ENCODE results near the gene FOXR1. TPM values are rescaled to one million over a fixed set of nuclear protein-coding genes. Genes with fewer than 3 reads are reported as not detected.
"Not testable (repeated sequence)": the region's sequence is repeated elsewhere in the genome, so short reads cannot be mapped to it uniquely, and the experiment has no call there.

FOXR1 gene
- total RNA-seq, 1 donor from 2014 or later: not detected

DNA sequence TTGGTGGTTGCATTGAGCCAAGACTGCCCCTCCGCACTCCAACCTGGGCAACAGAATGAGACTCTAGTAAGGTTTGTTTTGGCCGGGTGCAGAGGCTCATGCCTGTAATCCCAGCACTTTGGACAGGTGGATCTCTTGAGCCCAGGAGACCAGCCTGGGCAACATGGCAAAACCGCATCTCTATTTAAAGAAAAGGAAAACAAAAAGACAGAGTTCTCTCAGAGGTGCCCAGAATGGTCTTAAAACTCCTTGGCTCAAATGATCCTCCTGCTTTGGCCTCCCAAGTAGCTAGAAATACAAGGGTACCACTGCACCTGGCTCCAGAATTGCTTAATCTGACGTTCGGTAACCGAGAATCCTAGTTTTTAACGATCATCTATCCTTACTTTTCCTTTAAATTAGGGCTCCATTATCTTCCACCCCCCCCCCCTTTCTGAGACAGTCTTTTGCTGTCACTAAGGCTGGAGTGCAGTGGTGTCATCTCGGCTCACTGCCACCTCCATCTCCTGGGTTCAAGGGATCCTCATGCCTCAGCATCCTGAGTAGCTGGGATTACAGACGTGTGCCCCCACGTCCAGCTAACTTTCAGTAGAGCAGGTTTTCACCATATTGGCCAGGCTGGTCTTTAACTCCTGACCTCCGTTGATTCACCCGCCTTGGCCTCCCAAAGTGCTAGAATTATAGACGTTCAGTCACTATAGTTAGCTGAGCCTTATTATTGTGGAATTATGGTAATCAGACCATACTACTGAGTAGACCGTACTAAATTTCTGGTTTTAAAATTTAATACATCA lies 44.9 kb downstream of the FOXR1 start:
- no peaks in the 10 kb centered on the region for H3K9me3 Mint-ChIP-seq (ENCODE audit: unreplicated experiment)
- no peak for FAIRE-seq
- H3K4me2 ChIP-seq (ENCODE audit: low read length): peak overlapping the region; percentile 86
- no peaks in the 10 kb centered on the region for H3K27me3 Mint-ChIP-seq (ENCODE audit: low read depth, unreplicated experiment)
- H3K9ac ChIP-seq (ENCODE audit: low read length): peak overlapping the region; percentile 95
- H3K27me3 ChIP-seq (ENCODE audit: insufficient read depth, low read length): no peaks in the 10 kb centered on the region
- H3K36me3 Mint-ChIP-seq (ENCODE audit: low read depth, unreplicated experiment): peaks cover 12% of the 10 kb centered on the region
- H3K27ac Mint-ChIP-seq (ENCODE audit: unreplicated experiment): no peak overlapping the region
- peaks cover 68% of the 10 kb centered on the region for H3K79me2 ChIP-seq (ENCODE audit: insufficient read depth, low read length)
- H4K20me1 ChIP-seq (ENCODE audit: insufficient read depth, low read length): peaks cover 71% of the 10 kb centered on the region
- H2AFZ ChIP-seq (ENCODE audit: low read depth, low read length): no peak overlapping the region
- DNase-seq (ENCODE audit: low read depth): no peak
- H3K4me3 Mint-ChIP-seq (ENCODE audit: unreplicated experiment): peak overlapping the region; percentile 99
- H3K4me1 Mint-ChIP-seq (ENCODE audit: low read depth, unreplicated experiment): peaks cover 23% of the 10 kb centered on the region
- H3K4me1 ChIP-seq (ENCODE audit: insufficient read depth, low read length): peaks cover 19% of the 10 kb centered on the region
- no peak overlapping the region for H3K27ac ChIP-seq (ENCODE audit: low read depth, low read length)
- TF ChIP-seq EZH2 (IDR thresholded peaks at IDR 0.05; ENCODE audit: insufficient read depth, low read length): no peak
- TF ChIP-seq, protein P1, sequence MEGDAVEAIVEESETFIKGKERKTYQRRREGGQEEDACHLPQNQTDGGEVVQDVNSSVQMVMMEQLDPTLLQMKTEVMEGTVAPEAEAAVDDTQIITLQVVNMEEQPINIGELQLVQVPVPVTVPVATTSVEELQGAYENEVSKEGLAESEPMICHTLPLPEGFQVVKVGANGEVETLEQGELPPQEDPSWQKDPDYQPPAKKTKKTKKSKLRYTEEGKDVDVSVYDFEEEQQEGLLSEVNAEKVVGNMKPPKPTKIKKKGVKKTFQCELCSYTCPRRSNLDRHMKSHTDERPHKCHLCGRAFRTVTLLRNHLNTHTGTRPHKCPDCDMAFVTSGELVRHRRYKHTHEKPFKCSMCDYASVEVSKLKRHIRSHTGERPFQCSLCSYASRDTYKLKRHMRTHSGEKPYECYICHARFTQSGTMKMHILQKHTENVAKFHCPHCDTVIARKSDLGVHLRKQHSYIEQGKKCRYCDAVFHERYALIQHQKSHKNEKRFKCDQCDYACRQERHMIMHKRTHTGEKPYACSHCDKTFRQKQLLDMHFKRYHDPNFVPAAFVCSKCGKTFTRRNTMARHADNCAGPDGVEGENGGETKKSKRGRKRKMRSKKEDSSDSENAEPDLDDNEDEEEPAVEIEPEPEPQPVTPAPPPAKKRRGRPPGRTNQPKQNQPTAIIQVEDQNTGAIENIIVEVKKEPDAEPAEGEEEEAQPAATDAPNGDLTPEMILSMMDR (IDR thresholded peaks at IDR 0.05; ENCODE audit: insufficient read depth, low read depth, low read length): no peak
- H3K4me3 ChIP-seq (ENCODE audit: insufficient read depth, low read depth, low read length): peak overlapping the region; percentile 90
- no peaks in the 10 kb centered on the region for H3K9me3 ChIP-seq (ENCODE audit: insufficient read depth, low read depth, low read length)
- H3K36me3 ChIP-seq (ENCODE audit: insufficient read depth, low read length): peaks cover 38% of the 10 kb centered on the region

DNA sequence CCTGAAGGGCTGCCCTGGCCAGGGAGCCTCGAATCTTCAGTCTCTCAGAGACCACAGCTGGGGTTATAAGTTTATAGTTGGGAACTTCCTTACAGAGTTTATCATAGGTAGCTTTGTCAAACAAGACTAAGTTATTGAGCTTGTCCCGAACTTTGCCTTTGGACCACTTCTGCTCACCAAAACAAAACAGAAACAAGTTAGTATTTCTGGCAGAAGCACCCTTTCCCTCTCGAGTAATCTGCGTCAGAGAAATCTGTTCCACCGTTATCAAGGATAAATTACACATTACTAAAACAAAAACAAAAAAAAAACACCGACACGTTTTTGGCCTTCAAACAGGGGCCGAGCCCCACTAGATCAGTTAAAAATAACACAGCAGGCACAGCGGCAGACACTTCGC lies 45.8 kb downstream of the FOXR1 start:
- not testable (repeated sequence) for H3K27me3 Mint-ChIP-seq (ENCODE audit: low read depth, unreplicated experiment)

DNA sequence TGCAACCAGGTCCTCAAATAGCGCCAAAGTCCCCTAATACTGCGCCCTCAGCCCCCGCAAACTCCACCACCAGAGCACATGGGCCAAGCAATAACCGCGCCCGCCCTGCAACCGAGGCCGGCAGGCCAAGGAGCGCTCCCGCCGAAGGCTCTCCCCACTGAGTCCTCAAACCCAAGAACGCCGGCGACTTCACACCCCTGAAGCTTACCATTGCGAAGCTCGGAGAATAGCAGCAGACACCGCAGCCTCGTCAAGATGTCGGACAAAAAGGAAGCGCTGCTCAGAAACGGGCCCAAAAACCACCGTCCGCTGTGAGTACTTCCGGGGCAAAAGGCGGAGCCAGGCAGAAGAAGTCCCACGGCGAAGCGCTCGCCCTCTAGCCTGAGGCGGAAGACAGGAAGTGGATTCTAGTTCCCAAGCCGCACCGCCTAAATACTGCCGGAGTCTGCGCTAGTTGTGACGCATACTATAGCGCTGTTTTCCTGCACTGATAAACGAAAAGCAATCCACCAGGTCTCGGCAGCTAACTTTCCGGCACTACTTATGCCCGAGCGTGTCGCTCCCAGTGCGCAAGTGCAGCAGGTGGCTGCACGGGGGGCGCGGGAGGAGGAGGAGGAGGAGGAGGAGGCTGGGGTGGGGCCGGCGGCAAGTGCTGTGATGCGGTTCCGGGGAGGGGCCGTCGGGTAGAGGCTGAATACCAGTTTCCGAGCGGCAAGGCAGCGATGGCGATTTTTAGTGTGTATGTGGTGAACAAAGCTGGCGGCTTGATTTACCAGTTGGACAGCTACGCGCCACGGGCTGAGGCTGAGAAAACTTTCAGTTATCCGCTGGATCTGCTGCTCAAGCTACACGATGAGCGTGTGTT lies 46.7 kb downstream of the FOXR1 start, which contains the start of the genes RPS25 and TRAPPC4:
RPS25 (minus strand) TSS at position 270 of the 865 bp plus-strand sequence; CDS start at position 211, 59 bp downstream.
TRAPPC4 (plus strand) TSS at position 693 of the 865 bp plus-strand sequence; CDS start at position 723, 30 bp downstream.
- H3K4me3 ChIP-seq (ENCODE audit: insufficient read depth, low read depth, low read length): peak within 1 kb of the TSS; percentile 90
- H2AFZ ChIP-seq (ENCODE audit: low read depth, low read length): peak within 1 kb of the TSS; percentile 96
- peak within 1 kb of the TSS; percentile 86 for H3K4me2 ChIP-seq (ENCODE audit: low read length)
- peaks cover 19% of the 10 kb centered on the region for H3K4me1 ChIP-seq (ENCODE audit: insufficient read depth, low read length)
- H4K20me1 ChIP-seq (ENCODE audit: insufficient read depth, low read length): peaks cover 76% of the 10 kb centered on the region
- H3K4me3 Mint-ChIP-seq (ENCODE audit: unreplicated experiment): peak within 1 kb of the TSS; percentile 99
- no peak for FAIRE-seq
- peak within 1 kb of the TSS; percentile 73 for H3K27ac ChIP-seq (ENCODE audit: low read depth, low read length)
- peaks cover 37% of the 10 kb centered on the region for H3K36me3 ChIP-seq (ENCODE audit: insufficient read depth, low read length)
- H3K9me3 ChIP-seq (ENCODE audit: insufficient read depth, low read depth, low read length): no peaks in the 10 kb centered on the region
- peak; percentile 93 for DNase-seq (ENCODE audit: low read depth)
- H3K9ac ChIP-seq (ENCODE audit: low read length): peak within 1 kb of the TSS; percentile 95
- no peaks in the 10 kb centered on the region for H3K27me3 Mint-ChIP-seq (ENCODE audit: low read depth, unreplicated experiment)
- peaks cover 16% of the 10 kb centered on the region for H3K36me3 Mint-ChIP-seq (ENCODE audit: low read depth, unreplicated experiment)
- TF ChIP-seq EZH2 (IDR thresholded peaks at IDR 0.05; ENCODE audit: insufficient read depth, low read length): no peak
- TF ChIP-seq, protein P1 (IDR thresholded peaks at IDR 0.05; ENCODE audit: insufficient read depth, low read depth, low read length): no peak
- H3K27me3 ChIP-seq (ENCODE audit: insufficient read depth, low read length): no peaks in the 10 kb centered on the region
- peaks cover 78% of the 10 kb centered on the region for H3K79me2 ChIP-seq (ENCODE audit: insufficient read depth, low read length)
- peak within 1 kb of the TSS; percentile 86 for H3K27ac Mint-ChIP-seq (ENCODE audit: unreplicated experiment)
- peaks cover 23% of the 10 kb centered on the region for H3K4me1 Mint-ChIP-seq (ENCODE audit: low read depth, unreplicated experiment)
- no peaks in the 10 kb centered on the region for H3K9me3 Mint-ChIP-seq (ENCODE audit: unreplicated experiment)

More for the DNA sequence above, 45.8 kb downstream of the FOXR1 start:
- Mint-ChIP-seq H3K27ac (ENCODE audit: unreplicated experiment) (peak overlapping the region; percentile 86), H3K4me3 (ENCODE audit: unreplicated experiment) (peak overlapping the region; percentile 99), H3K36me3 (ENCODE audit: low read depth, unreplicated experiment) (peaks cover 14% of the 10 kb centered on the region), H3K4me1 (ENCODE audit: low read depth, unreplicated experiment) (peaks cover 23% of the 10 kb centered on the region)
- not testable (repeated sequence) for H3K27me3 ChIP-seq (ENCODE audit: insufficient read depth, low read length); FAIRE-seq; H3K9me3 Mint-ChIP-seq (ENCODE audit: unreplicated experiment); H2AFZ ChIP-seq (ENCODE audit: low read depth, low read length); H3K9me3 ChIP-seq (ENCODE audit: insufficient read depth, low read depth, low read length); DNase-seq (ENCODE audit: low read depth)
- Histone ChIP-seq H3K4me1 (ENCODE audit: insufficient read depth, low read length) (peaks cover 19% of the 10 kb centered on the region), H3K4me3 (ENCODE audit: insufficient read depth, low read depth, low read length) (peak overlapping the region; percentile 90), H3K79me2 (ENCODE audit: insufficient read depth, low read length) (peaks cover 74% of the 10 kb centered on the region), H3K27ac (ENCODE audit: low read depth, low read length) (peak overlapping the region; percentile 73), H3K4me2 (ENCODE audit: low read length) (peak overlapping the region; percentile 86), H3K36me3 (ENCODE audit: insufficient read depth, low read length) (peaks cover 38% of the 10 kb centered on the region), H3K9ac (ENCODE audit: low read length) (peak overlapping the region; percentile 95), H4K20me1 (ENCODE audit: insufficient read depth, low read length) (peaks cover 72% of the 10 kb centered on the region)
